Activated T-helper 17 cell treated with anti-CD3 and anti-CD28 coated beads, Interleukin-2, amount 50 U/mL, for 72 hours (primary cell): Measurements from ENCODE around the gene MYO5B. TPM values are rescaled to one million over a fixed set of nuclear protein-coding genes. Genes with fewer than 3 reads are reported as not detected.

Source experiments
- ATAC-seq: fragments of 150-1000 bp; cut with Tn5 transposase; replicated peaks from 2 replicates; pipeline ENCODE4 v1.10.0; 2021; ENCODE audit warnings: mild to moderate bottlenecking, moderate library complexity
- H3K27ac Mint-ChIP-seq: one replicate; pipeline ENCODE4 v1.8.0; 2022; ENCODE audit warnings: mixed read lengths
- H3K27me3 Mint-ChIP-seq: one replicate; pipeline ENCODE4 v1.8.0; 2022; ENCODE audit warnings: mixed read lengths
- H3K36me3 Mint-ChIP-seq: one replicate; pipeline ENCODE4 v1.8.0; 2022; ENCODE audit warnings: low read depth, mild to moderate bottlenecking, mixed read lengths
- H3K4me1 Mint-ChIP-seq: one replicate; pipeline ENCODE4 v1.8.0; 2022; ENCODE audit warnings: mixed read lengths
- H3K4me3 Mint-ChIP-seq: one replicate; pipeline ENCODE4 v1.8.0; 2022; ENCODE audit warnings: mild to moderate bottlenecking, mixed read lengths
- H3K9me3 Mint-ChIP-seq: one replicate; pipeline ENCODE4 v1.8.0; 2022; ENCODE audit warnings: mixed read lengths
- total RNA-seq, 2 donors: library from RNA; stranded (reverse); gene quantifications; one replicate each; pipeline ENCODE4 v1.2.3, GENCODE V29; 2022

The MYO5B gene
- total RNA-seq, 2 donors from 2014 or later, result 0.29 TPM; not detected in 1

- Mint-ChIP-seq H3K4me3 (no peak overlapping the region), H3K27ac (no peak overlapping the region), H3K36me3 (no peaks in the 10 kb centered on the region), H3K27me3 (peaks cover 11% of the 10 kb centered on the region), H3K9me3 (no peaks in the 10 kb centered on the region), H3K4me1 (no peaks in the 10 kb centered on the region)
- no peak for ATAC-seq
Measured at GRCh38 chr18:49884465-49884864, 310.5 kb downstream of the MYO5B start.

GRCh38 chr18:49880661-49881060 lies 314.3 kb downstream of the MYO5B start:
- no peak overlapping the region for H3K27ac Mint-ChIP-seq
- no peaks in the 10 kb centered on the region for H3K4me1 Mint-ChIP-seq

GRCh38 chr18:49879271-49879580 lies 315.7 kb downstream of the MYO5B start:
- no peak for ATAC-seq
- Mint-ChIP-seq H3K36me3 (no peaks in the 10 kb centered on the region), H3K27ac (no peak overlapping the region), H3K9me3 (no peaks in the 10 kb centered on the region), H3K4me3 (no peak overlapping the region), H3K4me1 (no peaks in the 10 kb centered on the region), H3K27me3 (peaks cover 18% of the 10 kb centered on the region)

More at GRCh38 chr18:49880661-49881060, 314.3 kb downstream of the MYO5B start:
- Mint-ChIP-seq H3K9me3 (no peaks in the 10 kb centered on the region), H3K4me3 (no peak overlapping the region), H3K27me3 (peaks cover 19% of the 10 kb centered on the region), H3K36me3 (no peaks in the 10 kb centered on the region)
- no peak for ATAC-seq

- H3K27me3 Mint-ChIP-seq, result peaks cover 18% of the 10 kb centered on the region
- H3K4me3 Mint-ChIP-seq, result no peak overlapping the region
- no peak for ATAC-seq
- H3K36me3 Mint-ChIP-seq, result no peaks in the 10 kb centered on the region
- no peak overlapping the region for H3K27ac Mint-ChIP-seq
- no peaks in the 10 kb centered on the region for H3K9me3 Mint-ChIP-seq
- H3K4me1 Mint-ChIP-seq, result no peaks in the 10 kb centered on the region
Measured at GRCh38 chr18:49878567-49879270, 316.2 kb downstream of the MYO5B start.

- Mint-ChIP-seq H3K36me3 (no peaks in the 10 kb centered on the region), H3K4me1 (no peaks in the 10 kb centered on the region), H3K9me3 (no peaks in the 10 kb centered on the region), H3K27me3 (peaks cover 18% of the 10 kb centered on the region), H3K27ac (no peak overlapping the region), H3K4me3 (no peak overlapping the region)
- ATAC-seq, result no peak
Measured at GRCh38 chr18:49878015-49878414, 316.9 kb downstream of the MYO5B start.

GRCh38 chr18:49876536-49876935 lies 318.4 kb downstream of the MYO5B start:
- Mint-ChIP-seq H3K4me1 (no peaks in the 10 kb centered on the region), H3K4me3 (no peak overlapping the region), H3K27ac (no peak overlapping the region), H3K27me3 (peaks cover 18% of the 10 kb centered on the region), H3K36me3 (no peaks in the 10 kb centered on the region), H3K9me3 (no peaks in the 10 kb centered on the region)
- ATAC-seq, result no peak

GRCh38 chr18:49875783-49876182 lies 319.2 kb downstream of the MYO5B start:
- no peak for ATAC-seq
- Mint-ChIP-seq H3K27me3 (peaks cover 14% of the 10 kb centered on the region), H3K9me3 (no peaks in the 10 kb centered on the region), H3K4me1 (no peaks in the 10 kb centered on the region), H3K36me3 (no peaks in the 10 kb centered on the region), H3K4me3 (no peak overlapping the region), H3K27ac (no peak overlapping the region)

GRCh38 chr18:49875155-49875554 lies 319.8 kb downstream of the MYO5B start:
- H3K27me3 Mint-ChIP-seq, result peaks cover 13% of the 10 kb centered on the region
- H3K4me3 Mint-ChIP-seq, result no peak overlapping the region
- H3K36me3 Mint-ChIP-seq, result no peaks in the 10 kb centered on the region
- no peak for ATAC-seq
- H3K27ac Mint-ChIP-seq, result no peak overlapping the region
- H3K9me3 Mint-ChIP-seq, result no peaks in the 10 kb centered on the region
- H3K4me1 Mint-ChIP-seq, result no peaks in the 10 kb centered on the region

GRCh38 chr18:49874238-49874637 lies 320.7 kb downstream of the MYO5B start:
- H3K9me3 Mint-ChIP-seq, result no peaks in the 10 kb centered on the region
- H3K36me3 Mint-ChIP-seq, result no peaks in the 10 kb centered on the region
- no peak overlapping the region for H3K27ac Mint-ChIP-seq
- no peak overlapping the region for H3K4me3 Mint-ChIP-seq
- no peaks in the 10 kb centered on the region for H3K4me1 Mint-ChIP-seq
- peaks cover 9% of the 10 kb centered on the region for H3K27me3 Mint-ChIP-seq
- ATAC-seq, result peak; percentile 42

- Mint-ChIP-seq H3K9me3 (no peaks in the 10 kb centered on the region), H3K27me3 (peaks cover 9% of the 10 kb centered on the region), H3K27ac (no peak overlapping the region), H3K4me1 (no peaks in the 10 kb centered on the region), H3K4me3 (no peak overlapping the region), H3K36me3 (no peaks in the 10 kb centered on the region)
- no peak for ATAC-seq
Measured at GRCh38 chr18:49869354-49869753, 325.6 kb downstream of the MYO5B start.

- H3K4me3 Mint-ChIP-seq, result no peak overlapping the region
Measured at GRCh38 chr18:49866680-49867079, 328.3 kb downstream of the MYO5B start.

GRCh38 chr18:49865401-49865800 lies 329.5 kb downstream of the MYO5B start:
- no peaks in the 10 kb centered on the region for H3K9me3 Mint-ChIP-seq
- no peak overlapping the region for H3K27ac Mint-ChIP-seq
- no peak overlapping the region for H3K4me3 Mint-ChIP-seq
- no peaks in the 10 kb centered on the region for H3K4me1 Mint-ChIP-seq
- peak; percentile 45 for ATAC-seq
- peaks cover 9% of the 10 kb centered on the region for H3K27me3 Mint-ChIP-seq
- no peaks in the 10 kb centered on the region for H3K36me3 Mint-ChIP-seq

More at GRCh38 chr18:49866680-49867079, 328.3 kb downstream of the MYO5B start:
- peaks cover 9% of the 10 kb centered on the region for H3K27me3 Mint-ChIP-seq
- no peaks in the 10 kb centered on the region for H3K36me3 Mint-ChIP-seq
- H3K27ac Mint-ChIP-seq, result no peak overlapping the region
- no peak for ATAC-seq
- no peaks in the 10 kb centered on the region for H3K9me3 Mint-ChIP-seq
- no peaks in the 10 kb centered on the region for H3K4me1 Mint-ChIP-seq

- ATAC-seq, result no peak
- H3K4me1 Mint-ChIP-seq, result no peaks in the 10 kb centered on the region
- no peaks in the 10 kb centered on the region for H3K9me3 Mint-ChIP-seq
- H3K36me3 Mint-ChIP-seq, result no peaks in the 10 kb centered on the region
- H3K27me3 Mint-ChIP-seq, result peaks cover 9% of the 10 kb centered on the region
- no peak overlapping the region for H3K4me3 Mint-ChIP-seq
- H3K27ac Mint-ChIP-seq, result no peak overlapping the region
Measured at GRCh38 chr18:49863769-49864621, 331.0 kb downstream of the MYO5B start.

- no peak overlapping the region for H3K4me3 Mint-ChIP-seq
- peaks cover 9% of the 10 kb centered on the region for H3K27me3 Mint-ChIP-seq
- H3K9me3 Mint-ChIP-seq, result no peaks in the 10 kb centered on the region
- no peak for ATAC-seq
- no peaks in the 10 kb centered on the region for H3K36me3 Mint-ChIP-seq
- no peaks in the 10 kb centered on the region for H3K4me1 Mint-ChIP-seq
- H3K27ac Mint-ChIP-seq, result no peak overlapping the region
Measured at GRCh38 chr18:49862656-49863385, 332.1 kb downstream of the MYO5B start.
